ENCODE measurements around the gene MEI4. TPM values are rescaled to one million over a fixed set of nuclear protein-coding genes. Genes with fewer than 3 reads are reported as not detected.

Gene MEI4
- polyA plus RNA-seq, 1 donor (not counting 4 experiments of a cell fraction or from before 2014, with no cell fraction given): 0.01 TPM

GRCh38 chr6:77962070-77962469 is 309.2 kb downstream of the MEI4 start:
- no peak for FAIRE-seq
- Histone ChIP-seq H3K27me3 (ENCODE audit: control insufficient read depth, extremely low read depth, insufficient read depth, low read length) (no peaks in the 10 kb centered on the region), H3K4me2 (ENCODE audit: control insufficient read depth, extremely low read depth, insufficient read depth, low read depth, low read length) (no peak overlapping the region), H3K4me3 (ENCODE audit: control insufficient read depth in 2 of 3, extremely low read depth in 1 of 3, insufficient read depth in 2 of 3, low read depth in 1 of 3, low read length in 3 of 3) (no peak overlapping the region), H3K4me1 (ENCODE audit: control insufficient read depth, extremely low read depth, insufficient read depth, low read length) (no peaks in the 10 kb centered on the region), H4K20me1 (ENCODE audit: control insufficient read depth, extremely low read depth, insufficient read depth, low read length) (no peaks in the 10 kb centered on the region), H3K36me3 (ENCODE audit: control insufficient read depth in 2 of 2, extremely low read depth in 1 of 2, insufficient read depth in 2 of 2, low read length in 2 of 2) (no peaks in the 10 kb centered on the region), H2AFZ (ENCODE audit: control insufficient read depth, low read length) (no peak overlapping the region), H3K9me1 (ENCODE audit: control insufficient read depth, extremely low read depth, insufficient read depth, low read length) (no peaks in the 10 kb centered on the region), H3K27ac (ENCODE audit: control insufficient read depth, insufficient read depth, low read length) (no peak overlapping the region), H3K9me3 (ENCODE audit: control insufficient read depth, low read depth, low read length) (no peaks in the 10 kb centered on the region), H3K9ac (ENCODE audit: control insufficient read depth, extremely low read depth, insufficient read depth, low read length) (no peak overlapping the region), H3K79me2 (ENCODE audit: control insufficient read depth, insufficient read depth, low read length) (no peaks in the 10 kb centered on the region)
- dilution Hi-C loops (cut with MboI; ENCODE audit: extremely low pct_ligation_motif_present, low sequenced_read_pairs): no loop called here
- TF ChIP-seq, protein P1, sequence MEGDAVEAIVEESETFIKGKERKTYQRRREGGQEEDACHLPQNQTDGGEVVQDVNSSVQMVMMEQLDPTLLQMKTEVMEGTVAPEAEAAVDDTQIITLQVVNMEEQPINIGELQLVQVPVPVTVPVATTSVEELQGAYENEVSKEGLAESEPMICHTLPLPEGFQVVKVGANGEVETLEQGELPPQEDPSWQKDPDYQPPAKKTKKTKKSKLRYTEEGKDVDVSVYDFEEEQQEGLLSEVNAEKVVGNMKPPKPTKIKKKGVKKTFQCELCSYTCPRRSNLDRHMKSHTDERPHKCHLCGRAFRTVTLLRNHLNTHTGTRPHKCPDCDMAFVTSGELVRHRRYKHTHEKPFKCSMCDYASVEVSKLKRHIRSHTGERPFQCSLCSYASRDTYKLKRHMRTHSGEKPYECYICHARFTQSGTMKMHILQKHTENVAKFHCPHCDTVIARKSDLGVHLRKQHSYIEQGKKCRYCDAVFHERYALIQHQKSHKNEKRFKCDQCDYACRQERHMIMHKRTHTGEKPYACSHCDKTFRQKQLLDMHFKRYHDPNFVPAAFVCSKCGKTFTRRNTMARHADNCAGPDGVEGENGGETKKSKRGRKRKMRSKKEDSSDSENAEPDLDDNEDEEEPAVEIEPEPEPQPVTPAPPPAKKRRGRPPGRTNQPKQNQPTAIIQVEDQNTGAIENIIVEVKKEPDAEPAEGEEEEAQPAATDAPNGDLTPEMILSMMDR (optimal IDR thresholded peaks at IDR 0.05 in 1 of 3, IDR thresholded peaks at IDR 0.05 in 1 of 3, conservative IDR thresholded peaks at IDR 0.05 in 1 of 3; ENCODE audit: extremely low read depth in 1 of 3, insufficient read depth in 2 of 3, low read length in 3 of 3): no peak
- TF ChIP-seq EZH2 (IDR thresholded peaks at IDR 0.05; ENCODE audit: low read length): no peak
- DNase-seq (ENCODE audit: low read depth, low spot score): no peak

GRCh38 chr6:77965449-77965848 is 312.6 kb downstream of the MEI4 start:
- Histone ChIP-seq H3K9me3 (ENCODE audit: control insufficient read depth, low read depth, low read length) (no peaks in the 10 kb centered on the region), H3K36me3 (ENCODE audit: control insufficient read depth in 2 of 2, extremely low read depth in 1 of 2, insufficient read depth in 2 of 2, low read length in 2 of 2) (no peaks in the 10 kb centered on the region), H4K20me1 (ENCODE audit: control insufficient read depth, extremely low read depth, insufficient read depth, low read length) (no peaks in the 10 kb centered on the region), H3K4me1 (ENCODE audit: control insufficient read depth, extremely low read depth, insufficient read depth, low read length) (no peaks in the 10 kb centered on the region), H3K9me1 (ENCODE audit: control insufficient read depth, extremely low read depth, insufficient read depth, low read length) (no peaks in the 10 kb centered on the region), H3K4me2 (ENCODE audit: control insufficient read depth, extremely low read depth, insufficient read depth, low read depth, low read length) (no peak overlapping the region), H3K79me2 (ENCODE audit: control insufficient read depth, insufficient read depth, low read length) (no peaks in the 10 kb centered on the region), H3K4me3 (ENCODE audit: control insufficient read depth in 2 of 3, extremely low read depth in 1 of 3, insufficient read depth in 2 of 3, low read depth in 1 of 3, low read length in 3 of 3) (no peak overlapping the region), H3K27me3 (ENCODE audit: control insufficient read depth, extremely low read depth, insufficient read depth, low read length) (no peaks in the 10 kb centered on the region), H3K9ac (ENCODE audit: control insufficient read depth, extremely low read depth, insufficient read depth, low read length) (no peak overlapping the region), H3K27ac (ENCODE audit: control insufficient read depth, insufficient read depth, low read length) (no peak overlapping the region), H2AFZ (ENCODE audit: control insufficient read depth, low read length) (no peak overlapping the region)
- DNase-seq (ENCODE audit: low read depth, low spot score) (no peak), FAIRE-seq (no peak)
- TF ChIP-seq, protein P1 (optimal IDR thresholded peaks at IDR 0.05 in 1 of 3, IDR thresholded peaks at IDR 0.05 in 1 of 3, conservative IDR thresholded peaks at IDR 0.05 in 1 of 3; ENCODE audit: extremely low read depth in 1 of 3, insufficient read depth in 2 of 3, low read length in 3 of 3): no peak
- no peak for TF ChIP-seq EZH2 (IDR thresholded peaks at IDR 0.05; ENCODE audit: low read length)
- dilution Hi-C loops (cut with MboI; ENCODE audit: extremely low pct_ligation_motif_present, low sequenced_read_pairs): no loop called here

All from keratinocyte (primary cell).